ENCODE results near the gene FHOD3. TPM values are rescaled to one million over a fixed set of nuclear protein-coding genes. Genes with fewer than 3 reads are reported as not detected.

Gene FHOD3
- total and polyA plus RNA-seq, 2 of the 4 experiments (the other 2 are of a cell fraction): 14.6 to 16.0 TPM

GRCh38 chr18:36274083-36274715 is 23.3 kb upstream of the FHOD3 start:
- H4K8ac ChIP-seq (ENCODE audit: low read depth in 2 of 2, low read length in 2 of 2): no peak overlapping the region
- H3K9me1 ChIP-seq (ENCODE audit: insufficient read depth, low read length): no peaks in the 10 kb centered on the region; the same call in 1 of the 2 replicates
- no peak overlapping the region for H3K56ac ChIP-seq (ENCODE audit: extremely low read depth, insufficient read depth, low read length)
- no peaks in the 10 kb centered on the region for H3K4me1 ChIP-seq (ENCODE audit: control insufficient read depth, insufficient read depth, low read length)
- H3K27ac ChIP-seq (ENCODE audit: insufficient read depth, low read length): no peak overlapping the region
- no peak overlapping the region for H2BK5ac ChIP-seq (ENCODE audit: low read depth, low read length, poor library complexity, severe bottlenecking)
- no peak overlapping the region for H3K14ac ChIP-seq (replicated peaks; ENCODE audit: low read depth, low read length)
- ChIA-PET CTCF (no interaction called here), POLR2A (ENCODE audit: unreplicated experiment) (no interaction called here)
- no peak overlapping the region for H2BK120ac ChIP-seq (ENCODE audit: low read depth, low read length)
- no peaks in the 10 kb centered on the region for H3K9me3 ChIP-seq (ENCODE audit: control insufficient read depth, insufficient read depth, low read length)
- H3K4me2 ChIP-seq (ENCODE audit: low read depth, low read length): no peak overlapping the region
- no peak overlapping the region for H2BK20ac ChIP-seq (ENCODE audit: low read depth, low read length)
- H3K4me3 ChIP-seq (ENCODE audit: insufficient read depth, low read depth, low read length): no peak overlapping the region
- H2AFZ ChIP-seq (replicated peaks; ENCODE audit: low read length, poor library complexity): no peak overlapping the region
- no peaks in the 10 kb centered on the region for H3K79me1 ChIP-seq (ENCODE audit: low read depth in 1 of 2, low read length in 2 of 2)
- intact Hi-C loops (cut with micrococcal nuclease): no loop called here
- dilution Hi-C loops (cut with HindIII; ENCODE audit: low sequenced_read_pairs, unreplicated experiment): no loop called here
- in situ Hi-C loops (cut with MboI; ENCODE audit: low sequenced_read_pairs): no loop called here
- H3K9ac ChIP-seq (ENCODE audit: low read depth, low read length): no peak overlapping the region
- H4K91ac ChIP-seq (ENCODE audit: insufficient read depth, low read depth, low read length): no peak overlapping the region
- H4K20me1 ChIP-seq (ENCODE audit: insufficient read depth, low read length): no peaks in the 10 kb centered on the region
- H3K23ac ChIP-seq (ENCODE audit: low read depth, low read length): no peak overlapping the region
- no peak for DNase-seq
- BruUV-seq (replicated peaks): no TSS peak
- H3K36me3 ChIP-seq (ENCODE audit: control insufficient read depth, insufficient read depth, low read length): peaks cover 7% of the 10 kb centered on the region; the same call in 1 of the 2 replicates
- TF ChIP-seq RFX5 (IDR thresholded peaks at IDR 0.05; ENCODE audit: low read depth, low read length): no peak
- no peak for TF ChIP-seq CHD1 (IDR thresholded peaks at IDR 0.05; ENCODE audit: low read depth, low read length)
- no peak for TF ChIP-seq RAD21 (IDR thresholded peaks at IDR 0.05; ENCODE audit: low read length)
- TF ChIP-seq FOS (IDR thresholded peaks at IDR 0.05; ENCODE audit: low read depth, low read length): no peak
- TF ChIP-seq ELK1 (IDR thresholded peaks at IDR 0.05; ENCODE audit: borderline replicate concordance, low read depth, low read length): no peak
- TF ChIP-seq NFE2L2 (IDR thresholded peaks at IDR 0.05; ENCODE audit: low read depth, low read length): no peak
- H4K5ac ChIP-seq (ENCODE audit: low read depth, low read length): no peak overlapping the region
- H2AK5ac ChIP-seq (ENCODE audit: low read depth, low read length): no peak overlapping the region
- H3K18ac ChIP-seq (ENCODE audit: low read depth, low read length): no peak overlapping the region
- no peak for ATAC-seq (ENCODE audit: low read depth)
- H3K4ac ChIP-seq (ENCODE audit: low read depth, low read length): no peak overlapping the region
- peaks cover 8% of the 10 kb centered on the region for H3K27me3 ChIP-seq (ENCODE audit: control insufficient read depth, insufficient read depth, low read length)
- no peak overlapping the region for H2BK15ac ChIP-seq (ENCODE audit: low read depth, low read length)
- H2AK9ac ChIP-seq (replicated peaks; ENCODE audit: low read depth, low read length, poor library complexity): no peak overlapping the region
- WGBS, 2 experiments (ENCODE audit: extremely low coverage in 2 of 2, insufficient read length in 1 of 2): 88% methylated on average over 1 of the region's 8 CpGs; no CpG with 5 or more reads in 1 of the 2 experiments

All from IMR-90 (cell line).